Activated CD8-positive, alpha-beta T cell treated with anti-CD3 and anti-CD28 coated beads for 36 hours (primary cell): ENCODE results near the gene ZKSCAN8. TPM values are rescaled to one million over a fixed set of nuclear protein-coding genes. Genes with fewer than 3 reads are reported as not detected.
"Not testable (repeated sequence)": the region's sequence is repeated elsewhere in the genome, so short reads cannot be mapped to it uniquely, and the experiment has no call there.

Experiments used
- ATAC-seq: fragments of 200-7000 bp; cut with Tn5 transposase; one replicate; pipeline ENCODE4 v1.10.0; 2021; ENCODE audit warnings: mild to moderate bottlenecking, moderate library complexity
- CTCF ChIA-PET: fragments of 350-600 bp; sonication (Branson Sonifier 250); formaldehyde crosslinking; loops from one replicate; lab custom pipeline; 2021; ENCODE audit warnings: antibody characterized with exemption; lab: Charles Lee
- POLR2A ChIA-PET: fragments of 350-600 bp; sonication (Branson Sonifier 250); formaldehyde crosslinking; loops from one replicate; lab custom pipeline; 2021; ENCODE audit warnings: antibody characterized with exemption; lab: Charles Lee
- DNase-seq: peaks from one replicate; pipeline ENCODE4 v3.0.0-alpha.2; 2020
- H3K27ac Mint-ChIP-seq: one replicate; pipeline ENCODE4 v1.8.0; 2021; ENCODE audit warnings: mild to moderate bottlenecking, mixed read lengths
- H3K27me3 Mint-ChIP-seq: one replicate; pipeline ENCODE4 v1.8.0; 2021; ENCODE audit warnings: mixed read lengths
- H3K36me3 Mint-ChIP-seq: one replicate; pipeline ENCODE4 v1.8.0; 2021; ENCODE audit warnings: low read depth, mixed read lengths
- H3K4me1 Mint-ChIP-seq: one replicate; pipeline ENCODE4 v1.8.0; 2021; ENCODE audit warnings: low read depth, mixed read lengths
- H3K4me3 Mint-ChIP-seq: one replicate; pipeline ENCODE4 v1.8.0; 2021; ENCODE audit warnings: mild to moderate bottlenecking, moderate library complexity, mixed read lengths
- H3K9me3 Mint-ChIP-seq: one replicate; pipeline ENCODE4 v1.8.0; 2021; ENCODE audit warnings: mixed read lengths
- intact Hi-C: fragments of 100-400 bp; cut with micrococcal nuclease; formaldehyde crosslinking; loops from one replicate; pipeline ENCODE4 v1.10.0; 2022
- total RNA-seq, 2 experiments: library from RNA; stranded (reverse); gene quantifications; one replicate each; pipeline ENCODE4 v1.2.3, GENCODE V29; 2021
- TF ChIP-seq, protein P1 (sequence below): fragments of 200-600 bp; IDR thresholded peaks from one replicate; pipeline ENCODE4 v1.8.0; 2022; ENCODE audit warnings: antibody characterized with exemption, mild to moderate bottlenecking

The ZKSCAN8 gene
- total RNA-seq, 2 experiments from 2014 or later, result 18.9 to 20.3 TPM

- H3K27ac Mint-ChIP-seq, result no peak overlapping the region
- ATAC-seq (no peak), DNase-seq (no peak)
- intact Hi-C loops, result no loop called here
- H3K36me3 Mint-ChIP-seq, result peaks cover 39% of the 10 kb centered on the region
- no peaks in the 10 kb centered on the region for H3K27me3 Mint-ChIP-seq
- peaks cover 33% of the 10 kb centered on the region for H3K4me1 Mint-ChIP-seq
- no peak overlapping the region for H3K4me3 Mint-ChIP-seq
- ChIA-PET CTCF (no interaction called here), POLR2A (no interaction called here)
- TF ChIP-seq, protein P1, sequence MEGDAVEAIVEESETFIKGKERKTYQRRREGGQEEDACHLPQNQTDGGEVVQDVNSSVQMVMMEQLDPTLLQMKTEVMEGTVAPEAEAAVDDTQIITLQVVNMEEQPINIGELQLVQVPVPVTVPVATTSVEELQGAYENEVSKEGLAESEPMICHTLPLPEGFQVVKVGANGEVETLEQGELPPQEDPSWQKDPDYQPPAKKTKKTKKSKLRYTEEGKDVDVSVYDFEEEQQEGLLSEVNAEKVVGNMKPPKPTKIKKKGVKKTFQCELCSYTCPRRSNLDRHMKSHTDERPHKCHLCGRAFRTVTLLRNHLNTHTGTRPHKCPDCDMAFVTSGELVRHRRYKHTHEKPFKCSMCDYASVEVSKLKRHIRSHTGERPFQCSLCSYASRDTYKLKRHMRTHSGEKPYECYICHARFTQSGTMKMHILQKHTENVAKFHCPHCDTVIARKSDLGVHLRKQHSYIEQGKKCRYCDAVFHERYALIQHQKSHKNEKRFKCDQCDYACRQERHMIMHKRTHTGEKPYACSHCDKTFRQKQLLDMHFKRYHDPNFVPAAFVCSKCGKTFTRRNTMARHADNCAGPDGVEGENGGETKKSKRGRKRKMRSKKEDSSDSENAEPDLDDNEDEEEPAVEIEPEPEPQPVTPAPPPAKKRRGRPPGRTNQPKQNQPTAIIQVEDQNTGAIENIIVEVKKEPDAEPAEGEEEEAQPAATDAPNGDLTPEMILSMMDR, result no peak
- no peaks in the 10 kb centered on the region for H3K9me3 Mint-ChIP-seq
Observed at GRCh38 chr6:28121876-28122275, 19.8 kb upstream of the ZKSCAN8 start.

- Mint-ChIP-seq H3K36me3 (peaks cover 39% of the 10 kb centered on the region), H3K4me1 (peaks cover 35% of the 10 kb centered on the region)
- H3K9me3 Mint-ChIP-seq, H3K27ac Mint-ChIP-seq, DNase-seq, H3K27me3 Mint-ChIP-seq, POLR2A ChIA-PET, intact Hi-C loops, H3K4me3 Mint-ChIP-seq, ATAC-seq: not testable (repeated sequence)
- CTCF ChIA-PET, result interaction anchor here (1.1 to 1.6 kb wide), 3 partner anchors 18 to 20 kb away, joined by 3 to 6 read pairs (median 4); partner anchors contain the start of gene ZKSCAN8
Observed at GRCh38 chr6:28122283-28122682, 19.4 kb upstream of the ZKSCAN8 start.

GRCh38 chr6:28124350-28124970 is 17.2 kb upstream of the ZKSCAN8 start, which contains the start of gene ZSCAN16:
ZSCAN16 (plus strand) TSS chr6:28124609; CDS start chr6:28125444, 835 bp downstream.
- ATAC-seq (peak; percentile 96), DNase-seq (peak; percentile 85)
- Mint-ChIP-seq H3K4me3 (peak within 1 kb of the TSS; percentile 97), H3K27ac (peak within 1 kb of the TSS; percentile 94), H3K27me3 (no peaks in the 10 kb centered on the region), H3K36me3 (peaks cover 45% of the 10 kb centered on the region), H3K9me3 (no peaks in the 10 kb centered on the region), H3K4me1 (peaks cover 53% of the 10 kb centered on the region)
- CTCF ChIA-PET, result interaction anchor here (0.6 to 1.6 kb wide), 6 partner anchors 13 to 232 kb away, joined by 3 to 4 read pairs (median 3); partner anchors contain the start of gene ZKSCAN8
- TF ChIP-seq, protein P1, result no peak
- POLR2A ChIA-PET, result interaction anchor here (0.7 to 2.1 kb wide), 4 partner anchors 13 to 143 kb away, joined by 3 to 12 read pairs (median 4); partner anchors contain the start of genes ZKSCAN8 and ZSCAN26
- intact Hi-C loops, result loop anchor here (2.0 kb wide), 1 partner anchor 18 kb away; no protein-coding TSS in a partner anchor

DNA sequence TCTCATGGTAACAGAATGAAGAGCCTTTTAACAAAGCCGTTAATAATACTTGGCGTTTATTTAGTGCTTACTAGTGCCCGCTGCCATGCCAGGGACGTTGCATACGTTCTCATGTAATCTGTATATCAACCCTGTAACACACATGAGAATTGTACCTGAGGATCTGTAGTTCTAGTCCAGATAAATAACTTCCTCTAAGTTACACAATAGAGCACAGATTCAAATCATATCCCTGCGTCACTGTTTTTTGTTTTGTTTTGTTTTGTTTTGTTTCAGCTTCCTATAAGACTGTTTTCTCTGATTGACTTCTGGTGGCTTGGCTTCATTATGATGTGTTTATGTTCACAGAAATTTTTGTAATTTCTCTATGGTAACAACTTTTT is 16.7 kb upstream of the ZKSCAN8 start:
- Mint-ChIP-seq H3K36me3 (peaks cover 47% of the 10 kb centered on the region), H3K27me3 (no peaks in the 10 kb centered on the region), H3K4me1 (peaks cover 56% of the 10 kb centered on the region), H3K4me3 (peak overlapping the region; percentile 97), H3K9me3 (no peaks in the 10 kb centered on the region), H3K27ac (peak overlapping the region; percentile 94)
- intact Hi-C loops, result loop anchor here (2.0 kb wide), 1 partner anchor 18 kb away; no protein-coding TSS in a partner anchor
- ChIA-PET CTCF (interaction anchor here (0.6 to 1.6 kb wide), 6 partner anchors 13 to 231 kb away, joined by 3 to 4 read pairs (median 3); partner anchors contain the start of gene ZKSCAN8), POLR2A (interaction anchor here (1.1 to 2.1 kb wide), 3 partner anchors 12 to 142 kb away, joined by 3 to 12 read pairs (median 5); partner anchors contain the start of gene ZSCAN26)
- no peak for DNase-seq
- TF ChIP-seq, protein P1, result no peak
- ATAC-seq, result no peak

DNA sequence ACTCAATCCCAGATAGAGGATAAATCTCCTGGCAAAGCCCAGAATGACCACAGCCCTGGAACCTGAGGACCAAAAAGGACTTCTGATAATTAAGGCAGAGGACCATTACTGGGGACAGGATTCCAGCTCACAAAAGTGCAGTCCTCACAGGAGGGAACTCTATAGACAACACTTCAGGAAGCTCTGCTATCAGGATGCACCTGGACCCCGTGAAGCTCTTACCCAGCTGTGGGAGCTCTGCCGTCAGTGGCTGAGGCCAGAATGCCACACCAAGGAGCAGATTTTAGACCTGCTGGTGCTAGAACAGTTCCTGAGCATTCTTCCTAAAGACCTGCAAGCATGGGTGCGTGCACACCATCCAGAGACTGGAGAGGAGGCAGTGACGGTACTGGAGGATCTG is 16.3 kb upstream of the ZKSCAN8 start:
- intact Hi-C loops, result loop anchor here (2.0 kb wide), 1 partner anchor 17 kb away; no protein-coding TSS in a partner anchor

More for the DNA sequence above, 16.3 kb upstream of the ZKSCAN8 start:
- DNase-seq (no peak), ATAC-seq (no peak)
- no peaks in the 10 kb centered on the region for H3K9me3 Mint-ChIP-seq
- H3K27me3 Mint-ChIP-seq, result no peaks in the 10 kb centered on the region
- peaks cover 56% of the 10 kb centered on the region for H3K4me1 Mint-ChIP-seq
- H3K36me3 Mint-ChIP-seq, result peaks cover 45% of the 10 kb centered on the region
- peak overlapping the region; percentile 94 for H3K27ac Mint-ChIP-seq
- ChIA-PET POLR2A (interaction anchor here (1.1 to 2.1 kb wide), 4 partner anchors 12 to 142 kb away, joined by 3 to 12 read pairs (median 4); partner anchors contain the start of genes ZKSCAN8 and ZSCAN26), CTCF (interaction anchor here (1.1 to 1.6 kb wide), 6 partner anchors 13 to 231 kb away, joined by 3 to 4 read pairs (median 3); partner anchors contain the start of genes ZKSCAN4 and ZKSCAN8)
- TF ChIP-seq, protein P1, result no peak
- H3K4me3 Mint-ChIP-seq, result peak overlapping the region; percentile 97
